HCT116 (cell line): ENCODE results near the gene CIT. TPM values are rescaled to one million over a fixed set of nuclear protein-coding genes. Genes with fewer than 3 reads are reported as not detected.

Experiments
- ATAC-seq: fragments of 200-7000 bp; cut with Tn5 transposase; 2 replicates; pipeline ENCODE4 v1.9.1; 2020; ENCODE audit warnings: mild to moderate bottlenecking, moderate library complexity
- BruUV-seq: library from RNA; stranded (reverse); fragments of 400-500 nt; replicated peaks from 2 replicates; lab custom pipeline; 2021; lab: Mats Ljungman, UMichigan
- CTCF ChIA-PET: fragments of 300-600 bp; sonication (Branson Sonifier 250); formaldehyde crosslinking; loops from one replicate; lab custom pipeline; 2021; ENCODE audit warnings: antibody characterized with exemption; lab: Charles Lee
- POLR2A ChIA-PET: fragments of 300-600, 350-600 bp; sonication (Branson Sonifier 250); formaldehyde crosslinking; loops from one replicate; lab custom pipeline; 2021; ENCODE audit warnings: antibody characterized with exemption; lab: Charles Lee
- RAD21 ChIA-PET, 2 experiments: fragments of 300-600 bp; sonication (Branson Sonifier 250); formaldehyde crosslinking; loops; one replicate each; lab custom pipeline; 2023; ENCODE audit warnings: low total read pairs in 2 of 2; ENCODE audit not compliant: uncharacterized antibody in 2 of 2, unreplicated experiment in 2 of 2, low non-redundant PET in 1 of 2; lab: Charles Lee
- DNase-seq: peaks from one replicate; pipeline ENCODE4 v3.0.0-alpha.2; 2010; ENCODE audit warnings: low read depth, low spot score
- H2AFZ ChIP-seq: fragments of 200-600 bp; shearing (Covaris generic), sonication (generic); 2 replicates; pipeline ENCODE4 v1.6.1; 2017; ENCODE audit warnings: low read depth, mixed run types, mixed read lengths, antibody characterized with exemption, low read length; ENCODE audit not compliant: poor library complexity, severe bottlenecking
- H3K27ac ChIP-seq: 2 replicates; pipeline ENCODE4 v1.5.1; 2012; ENCODE audit warnings: low read depth, low read length
- H3K27me3 ChIP-seq: fragments of 200-600 bp; sonication (generic); 2 replicates; pipeline ENCODE4 v1.6.1; 2016; ENCODE audit warnings: mixed run types, low read length, mixed read lengths; ENCODE audit not compliant: insufficient read depth
- H3K36me3 ChIP-seq, 2 experiments: fragments of 200-500 bp in 1 of 2; fragments of 200-600 bp in 1 of 2; sonication (Bioruptor generic) in 1 of 2; sonication (generic) in 1 of 2; 2 replicates each; pipeline versions ENCODE4 v1.5.1 to v1.6.1; 2014 to 2016; ENCODE audit warnings: low read length in 2 of 2, inconsistent platforms in 1 of 2, mixed read lengths in 1 of 2, mixed run types in 1 of 2; ENCODE audit not compliant: insufficient read depth in 2 of 2, control insufficient read depth in 1 of 2
- H3K4me1 ChIP-seq, 2 experiments: fragments of 200-600 bp in 1 of 2; sonication (generic) in 1 of 2; 2 replicates each; pipeline versions ENCODE4 v1.5.1 to v1.6.1; 2012 to 2017; ENCODE audit warnings: low read length in 2 of 2, inconsistent platforms in 1 of 2, mild to moderate bottlenecking in 1 of 2, mixed read lengths in 1 of 2, mixed run types in 1 of 2, moderate library complexity in 1 of 2; ENCODE audit not compliant: insufficient read depth in 2 of 2, control insufficient read depth in 1 of 2
- H3K4me2 ChIP-seq: fragments of 200-600 bp; sonication (generic); 2 replicates; pipeline ENCODE4 v1.6.1; 2017; ENCODE audit warnings: mixed run types, low read length, mixed read lengths
- H3K4me3 ChIP-seq, 2 experiments: fragments of 200-600 bp in 1 of 2; sonication (generic) in 1 of 2; replicated peaks in 1 of 2; 2 replicates each; pipeline ENCODE4 v1.5.1; 2011 to 2016; ENCODE audit warnings: low read length in 2 of 2, control low read depth in 1 of 2, low read depth in 1 of 2, mild to moderate bottlenecking in 1 of 2, mixed read lengths in 1 of 2, mixed run types in 1 of 2
- H3K79me2 ChIP-seq: fragments of 200-600 bp; sonication (generic); 2 replicates; pipeline ENCODE4 v1.6.1; 2017; ENCODE audit warnings: mild to moderate bottlenecking, mixed run types, low read length, moderate library complexity, mixed read lengths; ENCODE audit not compliant: insufficient read depth
- H3K9ac ChIP-seq: fragments of 200-600 bp; sonication (generic); 2 replicates; pipeline ENCODE4 v1.6.1; 2016; ENCODE audit warnings: low read length, mixed read lengths
- H3K9me2 ChIP-seq: fragments of 200-600 bp; sonication (generic), shearing (Covaris generic); 2 replicates; pipeline ENCODE4 v1.6.1; 2017; ENCODE audit warnings: mixed run types, mild to moderate bottlenecking, moderate library complexity; ENCODE audit not compliant: insufficient read depth
- H3K9me3 ChIP-seq, 2 experiments: fragments of 200-500 bp in 1 of 2; fragments of 200-600 bp in 1 of 2; sonication (Bioruptor generic) in 1 of 2; sonication (generic) in 1 of 2; 2 replicates each; pipeline ENCODE4 v1.6.1; 2014 to 2017; ENCODE audit warnings: low read length in 2 of 2, mixed read lengths in 2 of 2, inconsistent platforms in 1 of 2, low read depth in 1 of 2, mild to moderate bottlenecking in 1 of 2, mixed run types in 1 of 2, moderate library complexity in 1 of 2; ENCODE audit not compliant: control insufficient read depth in 1 of 2, insufficient read depth in 1 of 2
- H4K20me1 ChIP-seq: fragments of 200-600 bp; sonication (generic), shearing (Covaris generic); 2 replicates; pipeline ENCODE4 v1.6.1; 2017; ENCODE audit warnings: mixed run types, mild to moderate bottlenecking, moderate library complexity; ENCODE audit not compliant: insufficient read depth
- CEBPB ChIP-seq: IDR thresholded peaks from 2 replicates; pipeline ENCODE4 v1.6.1; 2012; ENCODE audit warnings: low read depth
- EGR1 ChIP-seq: IDR thresholded peaks from 2 replicates; pipeline ENCODE4 v1.6.1; 2012; ENCODE audit warnings: low read depth
- EZH2 ChIP-seq: fragments of 200-600 bp; sonication (generic); IDR thresholded peaks from 2 replicates; pipeline ENCODE4 v1.6.1; 2017; ENCODE audit warnings: antibody characterized with exemption, mixed run types
- FOSL1 ChIP-seq: IDR thresholded peaks from 2 replicates; pipeline ENCODE4 v1.6.1; 2012; ENCODE audit warnings: low read depth
- JUND ChIP-seq: IDR thresholded peaks from 2 replicates; pipeline ENCODE4 v1.6.1; 2012
- POLR2A ChIP-seq: IDR thresholded peaks from 2 replicates; pipeline ENCODE4 v1.7.0; 2011; ENCODE audit warnings: borderline replicate concordance; ENCODE audit not compliant: insufficient read depth, insufficient read length; ENCODE audit errors: extremely low read depth
- POLR2AphosphoS5 ChIP-seq: IDR thresholded peaks from 2 replicates; pipeline ENCODE4 v1.6.1; 2011; ENCODE audit warnings: mild to moderate bottlenecking, low read depth, low read length, moderate library complexity
- RAD21 ChIP-seq: IDR thresholded peaks from 2 replicates; pipeline ENCODE4 v1.6.1; 2012; ENCODE audit warnings: low read depth, mild to moderate bottlenecking
- SIN3A ChIP-seq: IDR thresholded peaks from 2 replicates; pipeline ENCODE4 v1.6.1; 2012; ENCODE audit warnings: low read depth
- SP1 ChIP-seq: IDR thresholded peaks from 2 replicates; pipeline ENCODE4 v1.6.1; 2012; ENCODE audit warnings: low read depth
- SRF ChIP-seq: IDR thresholded peaks from 2 replicates; pipeline ENCODE4 v1.6.1; 2012; ENCODE audit warnings: low read depth
- YY1 ChIP-seq: IDR thresholded peaks from 2 replicates; pipeline ENCODE4 v1.6.1; 2011; ENCODE audit warnings: low read length, low read depth, moderate library complexity, mild to moderate bottlenecking; ENCODE audit not compliant: insufficient replicate concordance; ENCODE audit errors: extremely low read depth
- ZFX ChIP-seq: fragments of 450-650 bp; IDR thresholded peaks from 2 replicates; pipeline ENCODE4 v1.6.1; 2017
- ZNF274 ChIP-seq: fragments of 200-500 bp; sonication (Bioruptor generic); IDR thresholded peaks from 2 replicates; pipeline ENCODE4 v1.6.1; 2014; ENCODE audit warnings: mild to moderate bottlenecking, low read depth, low read length, inconsistent platforms
- intact Hi-C: fragments of 100-400 bp; cut with micrococcal nuclease; formaldehyde crosslinking; loops from 2 replicates; pipeline ENCODE4 v1.10.0; 2022
- total RNA-seq: library from RNA; stranded (reverse); gene quantifications from one replicate; pipeline ENCODE4 v1.2.1, GENCODE V29; 2021; ENCODE audit not compliant: unreplicated experiment
- TF ChIP-seq, protein P1 (sequence below): IDR thresholded peaks from 2 replicates; pipeline ENCODE4 v1.6.1; 2012; ENCODE audit warnings: low read depth

CIT gene
- total RNA-seq, 1 experiment from 2014 or later = 54.2 TPM

DNA sequence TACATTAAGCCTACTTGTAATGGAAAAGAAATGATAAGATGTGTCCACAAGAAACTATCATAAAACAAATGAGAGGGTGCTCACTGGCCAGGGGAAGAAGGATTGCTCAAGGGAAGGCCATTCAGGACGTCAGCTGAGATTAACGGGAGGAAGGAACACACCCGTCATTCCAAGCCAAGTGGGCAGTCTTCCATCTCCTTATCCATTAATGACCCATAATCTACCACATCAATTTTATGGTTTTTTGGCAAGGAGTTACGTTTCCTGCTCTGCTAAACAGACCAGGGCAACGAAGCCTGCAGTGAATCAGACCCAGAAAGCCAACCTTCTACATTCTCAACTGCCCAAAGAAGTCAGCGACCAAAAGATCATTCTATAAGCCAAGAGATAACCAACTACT is 184.1 kb downstream of the CIT start:
- Histone ChIP-seq H3K9me3 (no peaks in the 10 kb centered on the region), H3K4me2 (no peak overlapping the region), H3K79me2 (no peaks in the 10 kb centered on the region), H2AFZ (no peak overlapping the region), H3K27me3 (no peaks in the 10 kb centered on the region), H4K20me1 (no peaks in the 10 kb centered on the region), H3K9me2 (no peaks in the 10 kb centered on the region), H3K36me3 (peaks cover 10 to 18% of the 10 kb centered on the region in 2 experiments; a peak in 3 of 4 replicates), H3K4me3 (no peak overlapping the region), H3K27ac (no peak overlapping the region), H3K9ac (no peak overlapping the region), H3K4me1 (no peaks in the 10 kb centered on the region)
- ChIA-PET POLR2A (no interaction called here), RAD21 (no interaction called here), CTCF (no interaction called here)
- ATAC-seq = no peak
- TF ChIP-seq EGR1 (no peak), FOSL1 (no peak), ZNF274 (no peak), RAD21 (no peak), EZH2 (no peak), SIN3A (no peak), POLR2AphosphoS5 (no peak), POLR2A (no peak), JUND (no peak), SRF (no peak), SP1 (no peak), ZFX (no peak), CEBPB (no peak), YY1 (no peak)
- TF ChIP-seq, protein P1, sequence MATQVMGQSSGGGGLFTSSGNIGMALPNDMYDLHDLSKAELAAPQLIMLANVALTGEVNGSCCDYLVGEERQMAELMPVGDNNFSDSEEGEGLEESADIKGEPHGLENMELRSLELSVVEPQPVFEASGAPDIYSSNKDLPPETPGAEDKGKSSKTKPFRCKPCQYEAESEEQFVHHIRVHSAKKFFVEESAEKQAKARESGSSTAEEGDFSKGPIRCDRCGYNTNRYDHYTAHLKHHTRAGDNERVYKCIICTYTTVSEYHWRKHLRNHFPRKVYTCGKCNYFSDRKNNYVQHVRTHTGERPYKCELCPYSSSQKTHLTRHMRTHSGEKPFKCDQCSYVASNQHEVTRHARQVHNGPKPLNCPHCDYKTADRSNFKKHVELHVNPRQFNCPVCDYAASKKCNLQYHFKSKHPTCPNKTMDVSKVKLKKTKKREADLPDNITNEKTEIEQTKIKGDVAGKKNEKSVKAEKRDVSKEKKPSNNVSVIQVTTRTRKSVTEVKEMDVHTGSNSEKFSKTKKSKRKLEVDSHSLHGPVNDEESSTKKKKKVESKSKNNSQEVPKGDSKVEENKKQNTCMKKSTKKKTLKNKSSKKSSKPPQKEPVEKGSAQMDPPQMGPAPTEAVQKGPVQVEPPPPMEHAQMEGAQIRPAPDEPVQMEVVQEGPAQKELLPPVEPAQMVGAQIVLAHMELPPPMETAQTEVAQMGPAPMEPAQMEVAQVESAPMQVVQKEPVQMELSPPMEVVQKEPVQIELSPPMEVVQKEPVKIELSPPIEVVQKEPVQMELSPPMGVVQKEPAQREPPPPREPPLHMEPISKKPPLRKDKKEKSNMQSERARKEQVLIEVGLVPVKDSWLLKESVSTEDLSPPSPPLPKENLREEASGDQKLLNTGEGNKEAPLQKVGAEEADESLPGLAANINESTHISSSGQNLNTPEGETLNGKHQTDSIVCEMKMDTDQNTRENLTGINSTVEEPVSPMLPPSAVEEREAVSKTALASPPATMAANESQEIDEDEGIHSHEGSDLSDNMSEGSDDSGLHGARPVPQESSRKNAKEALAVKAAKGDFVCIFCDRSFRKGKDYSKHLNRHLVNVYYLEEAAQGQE = no peak
- DNase-seq = no peak
- intact Hi-C loops = no loop called here
- BruUV-seq = no TSS peak
